GM18951 (cell line): ENCODE measurements around the gene SLC25A53.

Experiments used
- POLR2A ChIP-seq: IDR thresholded peaks from 4 replicates; pipeline ENCODE4 v1.6.1; 2011; ENCODE audit warnings: mild to moderate bottlenecking; ENCODE audit not compliant: insufficient read length, insufficient read depth; ENCODE audit errors: extremely low read depth
- in situ Hi-C: fragments of 300-500 bp; cut with MboI; formaldehyde crosslinking; loops from one replicate; pipeline ENCODE4 v1.12.0; 2022; ENCODE audit warnings: low sequenced_read_pairs, mixed read lengths, inconsistent platforms; ENCODE audit not compliant: unreplicated experiment

Gene SLC25A53

DNA sequence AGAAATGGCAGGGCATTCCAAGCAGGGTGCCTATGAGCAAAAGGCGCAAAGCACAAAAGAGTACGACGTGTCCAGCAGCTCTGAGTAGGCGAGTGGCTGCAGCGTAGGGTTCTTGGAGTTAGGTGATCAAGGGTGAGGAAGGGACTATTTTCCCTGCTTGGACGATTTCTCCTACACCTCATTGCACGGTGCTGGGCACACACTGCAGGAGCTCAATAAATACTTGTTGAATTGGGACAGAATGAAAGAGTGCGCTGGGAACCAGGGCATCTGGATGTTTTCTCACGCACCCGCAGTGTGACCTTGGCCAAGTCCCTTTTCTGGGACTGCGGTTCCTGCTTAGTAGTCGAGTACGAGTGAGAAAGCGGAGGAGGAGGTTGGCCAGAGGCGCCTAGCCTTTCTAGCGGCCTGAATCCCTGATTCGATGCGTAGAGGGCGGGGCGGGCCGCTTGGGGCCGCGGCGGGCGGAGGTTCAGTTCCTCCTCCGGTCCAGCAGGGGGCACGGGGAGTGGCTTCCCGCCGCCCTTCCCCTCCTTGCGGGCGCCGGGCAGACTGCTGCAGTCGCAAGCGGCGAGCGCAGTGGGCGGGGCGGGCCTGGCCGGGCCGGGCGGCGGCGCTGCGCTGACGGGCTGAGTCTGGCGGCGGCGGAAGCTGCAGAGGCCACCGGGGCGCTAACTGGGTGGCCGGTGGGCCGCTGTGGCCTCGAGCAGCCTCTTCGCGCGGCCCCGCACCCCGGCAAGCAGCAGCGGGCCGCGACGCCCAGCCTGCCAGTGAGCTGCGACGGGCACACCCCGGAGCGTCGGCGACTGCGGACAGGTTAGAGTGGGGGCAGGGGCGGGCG lies 9.3 kb upstream of the SLC25A53 start, which contains the start of gene FAM199X:
TSS of gene FAM199X (plus strand) at position 560 of the 841 bp plus-strand sequence. CDS start 333 bp downstream, outside the sequence.
- in situ Hi-C loops: no loop called here
- TF ChIP-seq POLR2A: peak; percentile 62

DNA sequence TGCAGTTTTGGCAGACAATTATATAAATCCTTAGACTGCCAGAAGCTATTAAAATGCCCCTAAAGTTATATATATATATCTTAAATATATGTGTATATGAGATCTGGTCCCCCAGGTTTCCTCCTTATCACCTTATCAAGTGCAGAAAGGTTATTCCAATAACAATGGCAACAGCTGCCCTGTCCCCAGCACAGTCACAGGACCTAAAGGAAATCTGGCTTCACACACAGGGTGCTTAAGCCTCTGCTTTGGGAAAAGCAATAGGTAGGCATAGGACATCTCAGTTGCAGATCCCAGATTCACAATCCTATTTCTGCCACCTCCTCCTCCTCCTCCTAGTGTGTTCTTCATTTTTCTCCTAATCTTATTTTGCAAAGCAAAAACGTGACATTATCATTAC lies 5.8 kb downstream of the SLC25A53 start:
- in situ Hi-C loops: no loop called here
- TF ChIP-seq POLR2A: no peak

DNA sequence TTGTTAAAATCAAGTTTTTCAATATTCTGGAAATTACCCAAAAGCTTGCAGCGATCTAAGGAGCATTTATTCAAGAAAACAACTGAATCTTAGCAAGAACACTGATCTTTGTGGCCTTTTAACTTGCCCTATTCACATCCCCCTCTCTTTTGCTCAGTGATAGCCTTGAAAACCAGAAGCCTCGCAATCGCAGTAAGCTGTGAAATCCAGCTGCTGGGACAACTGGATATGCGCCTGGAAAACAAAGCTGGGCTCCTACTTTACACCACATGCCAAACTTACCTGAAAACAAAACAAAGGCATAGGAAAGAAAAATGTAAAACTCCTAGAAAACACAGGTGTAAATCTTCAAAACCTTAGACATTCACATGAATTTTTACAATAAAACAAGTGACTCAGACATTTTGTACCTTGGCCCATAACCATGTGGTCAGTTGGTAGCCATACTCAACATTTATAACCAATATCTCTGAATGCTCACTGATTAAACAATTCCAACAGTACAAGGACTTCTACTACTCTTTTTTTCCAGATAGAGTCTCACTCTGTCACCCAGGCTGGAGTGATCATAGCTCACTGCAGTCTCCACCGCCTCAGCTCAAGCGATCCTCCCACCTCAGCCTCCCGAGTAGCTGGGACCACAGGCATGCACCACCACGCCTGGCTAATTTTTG lies 15.6 kb downstream of the SLC25A53 start:
- in situ Hi-C loops: loop anchor here (25.0 kb wide), 1 partner anchor 304 kb away; the partner anchor contains the start of gene RAB9B
- no peak for TF ChIP-seq POLR2A

DNA sequence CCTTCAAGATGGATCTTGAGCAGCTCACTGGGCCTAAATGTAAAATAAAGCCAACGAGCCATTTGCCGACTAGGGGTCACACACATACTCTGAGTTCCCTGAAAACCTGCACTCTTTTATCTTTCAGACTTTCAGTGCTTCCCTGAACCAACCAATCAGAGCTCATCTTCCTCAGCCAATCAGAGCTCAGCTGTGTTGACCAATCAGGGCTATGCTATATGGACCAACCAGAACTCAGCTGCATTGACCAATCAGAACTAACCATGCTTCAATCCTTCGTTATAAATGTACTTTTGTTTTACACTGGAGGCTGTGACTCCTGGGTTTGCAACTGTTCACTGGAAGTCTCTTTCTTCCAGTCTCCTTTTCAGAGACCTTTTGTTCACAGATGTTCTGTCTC lies 19.3 kb downstream of the SLC25A53 start:
- no peak for TF ChIP-seq POLR2A
- in situ Hi-C loops: loop anchor here (25.0 kb wide), 1 partner anchor 300 kb away; the partner anchor contains the start of gene RAB9B

GRCh38 chrX:104136241-104137019 lies 20.4 kb downstream of the SLC25A53 start:
- TF ChIP-seq POLR2A: no peak
- in situ Hi-C loops: loop anchor here (25.0 kb wide), 1 partner anchor 299 kb away; the partner anchor contains the start of gene RAB9B

- TF ChIP-seq POLR2A: no peak
- in situ Hi-C loops: loop anchor here (25.0 kb wide), 1 partner anchor 298 kb away; the partner anchor contains the start of gene RAB9B
Observed at GRCh38 chrX:104135677-104136076, 21.1 kb downstream of the SLC25A53 start.

DNA sequence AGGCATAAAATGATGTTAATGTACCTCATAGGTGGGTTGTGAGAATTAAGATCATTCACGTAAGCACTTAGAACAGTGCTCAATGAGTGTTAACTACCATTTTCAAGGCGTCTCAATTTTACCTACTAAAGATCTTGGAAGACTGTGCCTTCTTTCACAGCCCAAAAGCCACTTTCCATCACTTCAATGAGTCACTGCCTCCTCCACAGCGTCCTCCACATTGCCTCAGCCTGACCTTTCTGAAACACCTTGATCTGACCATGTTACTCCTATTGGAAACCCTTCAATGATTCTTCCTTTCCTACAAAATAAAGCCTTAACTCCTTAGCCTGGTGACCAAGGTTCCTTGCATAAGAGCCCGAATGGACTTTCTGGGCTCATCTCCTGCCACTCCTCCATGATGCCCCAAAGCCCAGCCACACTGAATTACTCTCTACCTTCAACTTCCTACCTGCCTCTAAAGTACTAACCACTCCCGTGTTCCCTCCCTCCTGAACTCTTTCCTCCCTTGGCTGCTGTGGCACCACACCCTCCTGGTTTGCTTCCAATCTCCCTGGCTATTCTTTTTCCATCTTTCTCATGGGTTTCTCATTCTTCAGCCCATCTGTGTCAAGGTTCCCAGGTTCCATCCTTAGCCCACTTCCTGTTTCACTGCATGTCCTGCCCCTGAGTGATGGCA lies 22.1 kb downstream of the SLC25A53 start:
- no peak for TF ChIP-seq POLR2A
- in situ Hi-C loops: loop anchor here (25.0 kb wide), 1 partner anchor 297 kb away; the partner anchor contains the start of gene RAB9B

- TF ChIP-seq POLR2A: no peak
- in situ Hi-C loops: loop anchor here (25.0 kb wide), 1 partner anchor 294 kb away; the partner anchor contains the start of gene RAB9B
Observed at GRCh38 chrX:104130808-104131207, 26.0 kb downstream of the SLC25A53 start.

- TF ChIP-seq POLR2A: no peak
- in situ Hi-C loops: loop anchor here (25.0 kb wide), 1 partner anchor 290 kb away; the partner anchor contains the start of gene RAB9B
Observed at GRCh38 chrX:104126856-104127255, 30.0 kb downstream of the SLC25A53 start.

DNA sequence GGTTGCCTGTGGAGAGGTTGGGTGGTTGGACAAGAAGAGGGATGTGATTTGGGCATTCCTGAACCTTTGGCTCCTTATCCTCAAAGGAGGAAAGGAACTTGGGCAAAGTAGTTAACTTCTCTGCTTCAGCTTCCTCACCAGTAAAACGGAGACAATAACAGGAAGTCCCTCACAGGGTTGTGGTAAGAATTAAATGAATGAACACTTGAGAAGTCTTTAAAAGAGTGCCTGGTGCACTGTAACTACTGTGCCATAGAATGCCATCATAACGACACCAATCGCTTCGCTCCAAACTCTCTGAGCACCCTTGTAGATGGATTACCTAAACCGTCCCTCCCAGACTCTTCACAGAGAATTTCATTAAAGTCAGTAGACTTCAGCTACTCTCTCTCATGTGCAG lies 34.0 kb downstream of the SLC25A53 start:
- no peak for TF ChIP-seq POLR2A
- in situ Hi-C loops: no loop called here

- in situ Hi-C loops: no loop called here
- no peak for TF ChIP-seq POLR2A
Observed at GRCh38 chrX:104118765-104119164, 38.0 kb downstream of the SLC25A53 start.

DNA sequence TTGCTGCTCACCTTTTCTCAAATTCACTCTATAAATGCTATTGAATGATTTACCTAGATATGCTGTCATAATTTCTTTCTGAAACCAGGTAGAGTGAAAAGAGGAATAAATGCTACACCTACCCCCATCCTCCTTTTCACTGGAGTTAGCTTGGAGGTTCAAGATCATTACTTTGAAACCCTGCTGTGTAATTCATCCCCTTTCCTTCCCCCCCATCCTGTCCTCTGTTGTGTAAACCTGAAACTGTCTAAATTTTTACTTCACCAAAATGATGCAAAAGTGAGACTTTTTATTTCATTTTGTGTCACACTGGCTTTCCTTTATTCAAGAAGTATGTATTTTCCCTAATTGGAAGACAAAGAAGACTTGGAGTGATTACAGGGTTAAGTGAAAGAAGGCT lies 39.0 kb downstream of the SLC25A53 start:
- in situ Hi-C loops: no loop called here
- no peak for TF ChIP-seq POLR2A
